Activated B cell treated with CpG ODN at 0.5 μM for 24 hours (primary cell): ENCODE results near the gene GKN2. TPM values are rescaled to one million over a fixed set of nuclear protein-coding genes. Genes with fewer than 3 reads are reported as not detected.

ENCODE experiments used
- ATAC-seq: fragments of 200-7000 bp; cut with Tn5 transposase; one replicate; pipeline ENCODE4 v1.10.0; 2021; ENCODE audit warnings: low read depth, mild to moderate bottlenecking, moderate library complexity
- CTCF ChIA-PET: fragments of 350-600 bp; sonication (Branson Sonifier 250); formaldehyde crosslinking; loops from one replicate; lab custom pipeline; 2021; ENCODE audit warnings: antibody characterized with exemption; lab: Charles Lee
- POLR2A ChIA-PET: fragments of 350-600 bp; sonication (Branson Sonifier 250); formaldehyde crosslinking; loops from one replicate; lab custom pipeline; 2021; ENCODE audit warnings: antibody characterized with exemption; lab: Charles Lee
- DNase-seq: peaks from one replicate; pipeline ENCODE4 v3.0.0; 2022
- H3K27ac Mint-ChIP-seq: one replicate; pipeline ENCODE4 v1.8.0; 2020; ENCODE audit warnings: mixed read lengths
- H3K27me3 Mint-ChIP-seq: one replicate; pipeline ENCODE4 v1.8.0; 2021; ENCODE audit warnings: mixed read lengths
- H3K36me3 Mint-ChIP-seq: one replicate; pipeline ENCODE4 v1.8.0; 2021; ENCODE audit warnings: low read depth, mixed read lengths
- H3K4me1 Mint-ChIP-seq: one replicate; pipeline ENCODE4 v1.8.0; 2021; ENCODE audit warnings: mixed read lengths
- H3K4me3 Mint-ChIP-seq: one replicate; pipeline ENCODE4 v1.8.0; 2020; ENCODE audit warnings: mild to moderate bottlenecking, mixed read lengths
- H3K9me3 Mint-ChIP-seq: one replicate; pipeline ENCODE4 v1.8.0; 2020; ENCODE audit warnings: mixed read lengths
- CTCF ChIP-seq: fragments of 200-600 bp; IDR thresholded peaks from one replicate; pipeline ENCODE4 v1.8.0; 2022; ENCODE audit warnings: antibody characterized with exemption, mild to moderate bottlenecking
- intact Hi-C: fragments of 100-400 bp; cut with micrococcal nuclease; formaldehyde crosslinking; loops from one replicate; pipeline ENCODE4 v1.15.1; 2024
- total RNA-seq: library from RNA; stranded (reverse); gene quantifications from 2 replicates; pipeline ENCODE4 v1.2.3, GENCODE V29; 2022

GKN2 gene
- total RNA-seq, 1 donor from 2014 or later, result not detected

GRCh38 chr2:68980956-68981355 lies 28.3 kb upstream of the GKN2 start:
- TF ChIP-seq CTCF, result no peak
- Mint-ChIP-seq H3K4me1 (no peaks in the 10 kb centered on the region), H3K27me3 (peaks cover 19% of the 10 kb centered on the region), H3K9me3 (no peaks in the 10 kb centered on the region), H3K27ac (no peak overlapping the region), H3K36me3 (no peaks in the 10 kb centered on the region), H3K4me3 (no peak overlapping the region)
- POLR2A ChIA-PET, result no interaction called here
- no peak for DNase-seq
- CTCF ChIA-PET, result no interaction called here
- intact Hi-C loops, result no loop called here
- ATAC-seq, result no peak

- H3K9me3 Mint-ChIP-seq, result no peaks in the 10 kb centered on the region
- H3K4me3 Mint-ChIP-seq, result no peak overlapping the region
- intact Hi-C loops, result no loop called here
- no peaks in the 10 kb centered on the region for H3K36me3 Mint-ChIP-seq
- no peaks in the 10 kb centered on the region for H3K4me1 Mint-ChIP-seq
- no peak for ATAC-seq
- H3K27ac Mint-ChIP-seq, result no peak overlapping the region
- TF ChIP-seq CTCF, result no peak
- CTCF ChIA-PET, result no interaction called here
- no peak for DNase-seq
- POLR2A ChIA-PET, result no interaction called here
- peaks cover 26% of the 10 kb centered on the region for H3K27me3 Mint-ChIP-seq
These were observed 25.4 kb upstream of the GKN2 start for GRCh38 chr2:68978098-68978497.

- ATAC-seq (no peak), DNase-seq (no peak)
- H3K27ac Mint-ChIP-seq, result no peak overlapping the region
- no peak overlapping the region for H3K4me3 Mint-ChIP-seq
- ChIA-PET POLR2A (no interaction called here), CTCF (no interaction called here)
- intact Hi-C loops, result no loop called here
- peaks cover 31% of the 10 kb centered on the region for H3K27me3 Mint-ChIP-seq
- H3K36me3 Mint-ChIP-seq, result no peaks in the 10 kb centered on the region
- no peaks in the 10 kb centered on the region for H3K9me3 Mint-ChIP-seq
- TF ChIP-seq CTCF, result no peak
- H3K4me1 Mint-ChIP-seq, result no peaks in the 10 kb centered on the region
These were observed 24.8 kb upstream of the GKN2 start for GRCh38 chr2:68977453-68977852.

- ATAC-seq, result no peak
- Mint-ChIP-seq H3K27me3 (peaks cover 29% of the 10 kb centered on the region), H3K4me3 (no peak overlapping the region), H3K9me3 (no peaks in the 10 kb centered on the region), H3K27ac (no peak overlapping the region), H3K4me1 (no peaks in the 10 kb centered on the region), H3K36me3 (no peaks in the 10 kb centered on the region)
- intact Hi-C loops, result no loop called here
- ChIA-PET CTCF (no interaction called here), POLR2A (no interaction called here)
- TF ChIP-seq CTCF, result no peak
- DNase-seq, result no peak
These were observed 23.2 kb upstream of the GKN2 start for GRCh38 chr2:68975844-68976243.

GRCh38 chr2:68974946-68975665 lies 22.4 kb upstream of the GKN2 start:
- ChIA-PET CTCF (no interaction called here), POLR2A (no interaction called here)
- Mint-ChIP-seq H3K4me3 (no peak overlapping the region), H3K9me3 (no peaks in the 10 kb centered on the region), H3K36me3 (no peaks in the 10 kb centered on the region), H3K27ac (no peak overlapping the region), H3K27me3 (peaks cover 28% of the 10 kb centered on the region), H3K4me1 (no peaks in the 10 kb centered on the region)
- ATAC-seq, result no peak
- no peak for DNase-seq
- intact Hi-C loops, result no loop called here
- no peak for TF ChIP-seq CTCF
